Measurements from ENCODE around the gene GOLGA6L7.
"Not testable (repeated sequence)": the region's sequence is repeated elsewhere in the genome, so short reads cannot be mapped to it uniquely, and the experiment has no call there.

The GOLGA6L7 gene

GRCh38 chr15:28881600-28881999 lies 33.2 kb upstream of the GOLGA6L7 start:
- no peak for DNase-seq

GRCh38 chr15:28881170-28881569 lies 32.7 kb upstream of the GOLGA6L7 start:
- no peak for DNase-seq

- DNase-seq, result no peak
Measured at GRCh38 chr15:28880680-28881079, 32.2 kb upstream of the GOLGA6L7 start.

- DNase-seq, result no peak
Measured at GRCh38 chr15:28879551-28879950, 31.1 kb upstream of the GOLGA6L7 start.

GRCh38 chr15:28878209-28878608 lies 29.8 kb upstream of the GOLGA6L7 start:
- no peak for DNase-seq

- no peak for DNase-seq
Measured at GRCh38 chr15:28876845-28877185, 28.4 kb upstream of the GOLGA6L7 start.

- DNase-seq, result no peak
Measured at GRCh38 chr15:28876131-28876844, 27.8 kb upstream of the GOLGA6L7 start.

GRCh38 chr15:28875461-28876000 lies 27.1 kb upstream of the GOLGA6L7 start:
- no peak for DNase-seq

GRCh38 chr15:28873585-28874190 lies 25.2 kb upstream of the GOLGA6L7 start:
- DNase-seq, result peak; percentile 29

- no peak for DNase-seq
Measured at GRCh38 chr15:28873006-28873405, 24.6 kb upstream of the GOLGA6L7 start.

- DNase-seq, result no peak
Measured at GRCh38 chr15:28871168-28871567, 22.7 kb upstream of the GOLGA6L7 start.

- no peak for DNase-seq
Measured at GRCh38 chr15:28868744-28869345, 20.4 kb upstream of the GOLGA6L7 start.

- not testable (repeated sequence) for DNase-seq
Measured at GRCh38 chr15:28861589-28862293, 13.3 kb upstream of the GOLGA6L7 start.

- no peak for DNase-seq
Measured at GRCh38 chr15:28861031-28861534, 12.6 kb upstream of the GOLGA6L7 start.

- DNase-seq, result not testable (repeated sequence)
Measured at GRCh38 chr15:28854578-28854977, 6.1 kb upstream of the GOLGA6L7 start.

- not testable (repeated sequence) for DNase-seq
Measured at GRCh38 chr15:28853654-28854053, 5.2 kb upstream of the GOLGA6L7 start.

- not testable (repeated sequence) for DNase-seq
Measured at GRCh38 chr15:28849766-28850165, 1.3 kb upstream of the GOLGA6L7 start.

GRCh38 chr15:28849271-28849670 lies 827 bp upstream of the GOLGA6L7 start:
- DNase-seq, result not testable (repeated sequence)

- DNase-seq, result not testable (repeated sequence)
Measured at GRCh38 chr15:28847959-28848358, 485 bp downstream of the GOLGA6L7 start.

GRCh38 chr15:28847247-28847646 lies 1.2 kb downstream of the GOLGA6L7 start:
- DNase-seq, result not testable (repeated sequence)

- not testable (repeated sequence) for DNase-seq
Measured at GRCh38 chr15:28844147-28844546, 4.3 kb downstream of the GOLGA6L7 start.

- not testable (repeated sequence) for DNase-seq
Measured at GRCh38 chr15:28843520-28843919, 4.9 kb downstream of the GOLGA6L7 start.

- DNase-seq, result not testable (repeated sequence)
Measured at GRCh38 chr15:28842210-28842609, 6.2 kb downstream of the GOLGA6L7 start.

Data from activated gamma-delta T cell treated with Interleukin-2 at 50 U/mL for 16 hours (primary cell).